HepG2 (cell line): Measurements from ENCODE around the gene TNS1. TPM values are rescaled to one million over a fixed set of nuclear protein-coding genes. Genes with fewer than 3 reads are reported as not detected.

Experiments
- ATAC-seq: fragments of 200-7000 bp; cut with Tn5 transposase; 3 replicates; pipeline ENCODE4 v1.9.1; 2020; ENCODE audit warnings: mild to moderate bottlenecking, moderate library complexity
- BruUV-seq: library from RNA; stranded (reverse); fragments of 400-500 nt; replicated peaks from 2 replicates; lab custom pipeline; 2021; lab: Mats Ljungman, UMichigan
- CTCF ChIA-PET: fragments of 300-600 bp; formaldehyde crosslinking; extraction: SDS; loops from one replicate; lab custom pipeline; 2021; ENCODE audit warnings: low total read pairs, inconsistent platforms, low intra/inter-chr PET ratio; lab: Yijun Ruan, JAX
- POLR2A ChIA-PET: fragments of 350-600 bp; sonication (Branson Sonifier 250); formaldehyde crosslinking; loops from one replicate; lab custom pipeline; 2020; ENCODE audit warnings: antibody characterized with exemption, inconsistent platforms; lab: Yijun Ruan, JAX
- DNase-seq: peaks from one replicate; pipeline ENCODE4 v3.0.0-alpha.2; 2015; ENCODE audit warnings: low spot score
- FAIRE-seq: peaks from 3 replicates; lab custom pipeline; 2011; peaks lifted over from hg19 to GRCh38; lab: Jason Lieb, UNC
- H2AFZ ChIP-seq: one replicate; pipeline ENCODE4 v1.6.1; 2011; ENCODE audit warnings: low read length, inconsistent platforms
- H3K27ac ChIP-seq: fragments of 300-600 bp; 3 replicates; pipeline ENCODE4 v1.8.0; 2011; ENCODE audit warnings: mixed run types, mild to moderate bottlenecking, mixed read lengths, low read length, inconsistent platforms; ENCODE audit not compliant: insufficient read depth; ENCODE audit errors: extremely low read length
- H3K27me3 ChIP-seq, 2 experiments: fragments of 200-600 bp in 1 of 2; 2 replicates in 1 of 2; 3 replicates in 1 of 2; pipeline versions ENCODE4 v1.6.0 to v1.8.0; 2011; ENCODE audit warnings: low read length in 2 of 2, mild to moderate bottlenecking in 2 of 2, moderate library complexity in 2 of 2, inconsistent platforms in 1 of 2; ENCODE audit not compliant: insufficient read depth in 2 of 2, control insufficient read depth in 1 of 2
- H3K36me3 ChIP-seq, 2 experiments: fragments of 200-600 bp in 1 of 2; replicated peaks in 1 of 2; 2 replicates in 1 of 2; 3 replicates in 1 of 2; pipeline versions ENCODE4 v1.5.1 to v1.8.0; 2011; ENCODE audit warnings: low read length in 2 of 2, inconsistent platforms in 1 of 2; ENCODE audit not compliant: insufficient read depth in 2 of 2, control insufficient read depth in 1 of 2
- H3K4me1 ChIP-seq: 2 replicates; pipeline ENCODE4 v1.5.1; 2012; ENCODE audit warnings: low read length, inconsistent platforms; ENCODE audit not compliant: insufficient read depth
- H3K4me2 ChIP-seq: 2 replicates; pipeline ENCODE4 v1.6.0; 2011; ENCODE audit warnings: low read depth, low read length, inconsistent platforms
- H3K4me3 ChIP-seq, 3 experiments: fragments of 200-600 bp in 1 of 3; sonication (generic), shearing (Covaris generic) in 1 of 3; replicated peaks in 1 of 3; 2 replicates each; pipeline ENCODE4 v1.5.1; 2011 to 2016; ENCODE audit warnings: low read length in 3 of 3, inconsistent platforms in 2 of 3, low read depth in 2 of 3, mild to moderate bottlenecking in 2 of 3, control low read depth in 1 of 3, mixed read lengths in 1 of 3; ENCODE audit not compliant: insufficient read depth in 1 of 3
- H3K79me2 ChIP-seq: one replicate; pipeline ENCODE4 v1.6.1; 2011; ENCODE audit warnings: low read length, inconsistent platforms; ENCODE audit not compliant: insufficient read depth
- H3K9ac ChIP-seq: 2 replicates; pipeline ENCODE4 v1.6.0; 2011; ENCODE audit warnings: mild to moderate bottlenecking, low read depth, low read length, inconsistent platforms; ENCODE audit not compliant: insufficient read depth
- H3K9me3 ChIP-seq: 2 replicates; pipeline ENCODE4 v1.5.1; 2012; ENCODE audit warnings: mild to moderate bottlenecking, low read length
- H4K20me1 ChIP-seq: 2 replicates; pipeline ENCODE4 v1.6.0; 2011; ENCODE audit warnings: inconsistent platforms, mild to moderate bottlenecking, low read length, moderate library complexity; ENCODE audit not compliant: insufficient read depth
- ARID5B ChIP-seq: IDR thresholded peaks from 2 replicates; pipeline ENCODE4 v1.4.0; 2020; ENCODE audit warnings: mild to moderate bottlenecking, missing genetic modification reagents
- PBX3 ChIP-seq: sonication (generic); formaldehyde crosslinking; IDR thresholded peaks from 2 replicates; pipeline ENCODE4 v1.8.1; 2023; ENCODE audit warnings: missing genetic modification reagents, inconsistent platforms, borderline replicate concordance
- SALL1 ChIP-seq: sonication (generic); formaldehyde crosslinking; IDR thresholded peaks from 2 replicates; pipeline ENCODE4 v1.8.0; 2022; ENCODE audit warnings: mild to moderate bottlenecking, missing genetic modification reagents
- SRSF4 ChIP-seq: fragments of 200-400 bp; formaldehyde crosslinking; IDR thresholded peaks from one replicate; pipeline ENCODE4 v1.6.1; 2018; ENCODE audit warnings: mild to moderate bottlenecking, low read depth, low read length, moderate library complexity; ENCODE audit not compliant: poor library complexity, severe bottlenecking
- ZBTB49 ChIP-seq: sonication (generic); formaldehyde crosslinking; IDR thresholded peaks from 2 replicates; pipeline ENCODE4 v1.4.0; 2020; ENCODE audit warnings: missing genetic modification reagents, borderline replicate concordance
- ZNF234 ChIP-seq: sonication (generic); formaldehyde crosslinking; conservative IDR thresholded peaks from 2 replicates; pipeline ENCODE4 v1.5.1; 2020; ENCODE audit warnings: mild to moderate bottlenecking, missing genetic modification reagents
- WGBS: methylation state at CpG from one replicate; pipeline ENCODE4 v1.1.6; 2017; ENCODE audit warnings: low lambda C conversion rate; 5-methylcytosine and 5-hydroxymethylcytosine counted together
- in situ Hi-C: cut with HindIII; loops from 2 replicates; pipeline ENCODE4 v1.10.0; 2017; ENCODE audit warnings: low pct_unique_long_range_greater_than_20kb; ENCODE audit not compliant: extremely low pct_ligation_motif_present
- intact Hi-C: fragments of 100-400 bp; cut with micrococcal nuclease; formaldehyde crosslinking; loops from one replicate; pipeline ENCODE4 v1.10.0; 2022; ENCODE audit not compliant: unreplicated experiment
- polyA plus RNA-seq, 8 experiments: library from polyadenylated mRNA; depleted of rRNA in 3 of 8; stranded (reverse) in 7 of 8; unstranded in 1 of 8; fragments of >200 nt; fragmentation: Illumina TruSeq in 4 of 8; extraction: Trizol in 4 of 8; gene quantifications; 2 replicates each; pipeline versions ENCODE4 v1.2.1 to v1.2.3, GENCODE V29; 2011 to 2016; ENCODE audit warnings: low read depth in 4 of 8, missing spikeins in 1 of 8, mixed read lengths in 1 of 8; ENCODE audit not compliant: insufficient read depth in 1 of 8
- total RNA-seq, 5 experiments: library from RNA; depleted of rRNA; stranded (reverse); fragments of >200 nt; fragmentation: Illumina TruSeq; extraction: Trizol; gene quantifications; 2 replicates each; pipeline ENCODE4 v1.2.3, GENCODE V29; 2016; ENCODE audit warnings: low read depth in 1 of 5

Gene TNS1
- total and polyA plus RNA-seq, 2 of the 13 experiments (the other 11 are each of a cell fraction or from before 2014, with no cell fraction given): 1.9 to 118 TPM

GRCh38 chr2:217946051-217946450 is 56.7 kb downstream of the TNS1 start (continued):
- TF ChIP-seq ARID5B (CRISPR knock-in tag): no peak
- no peak for TF ChIP-seq SALL1 (CRISPR knock-in tag)
- no peak for TF ChIP-seq SRSF4
- TF ChIP-seq ZBTB49 (CRISPR knock-in tag): no peak

DNA sequence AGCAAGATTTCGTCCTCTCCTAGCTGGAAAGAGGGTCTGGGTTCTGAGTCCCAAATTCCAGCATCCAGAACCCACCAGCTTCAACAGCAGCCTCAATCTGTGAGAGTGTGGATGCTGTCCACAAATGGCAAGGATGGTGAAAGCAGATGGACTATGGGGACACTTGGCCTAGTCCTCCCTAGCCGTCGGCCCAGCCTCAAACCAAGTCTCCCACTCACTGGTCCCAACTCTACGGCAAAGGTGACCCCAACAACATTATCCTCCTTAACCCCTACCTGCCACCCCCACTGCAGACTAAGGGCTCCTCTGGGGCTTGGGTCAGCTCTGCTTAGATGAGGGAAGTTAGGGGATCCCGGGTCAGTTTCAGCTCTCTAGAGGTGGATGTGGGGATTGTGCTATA is 57.3 kb downstream of the TNS1 start:
- Histone ChIP-seq H3K9ac (no peak overlapping the region), H3K79me2 (peaks cover 20% of the 10 kb centered on the region), H3K9me3 (no peaks in the 10 kb centered on the region), H3K4me1 (peaks cover 64% of the 10 kb centered on the region), H3K4me3 (no peak overlapping the region), H4K20me1 (peaks cover 10% of the 10 kb centered on the region; the same call in 1 of the 2 replicates), H3K27ac (no peak overlapping the region), H3K27me3 (peaks cover 8 to 57% of the 10 kb centered on the region in 2 experiments; a peak in 4 of 5 replicates), H2AFZ (no peak overlapping the region), H3K36me3 (no peaks in the 10 kb centered on the region), H3K4me2 (no peak overlapping the region)
- no peak for TF ChIP-seq PBX3 (CRISPR knock-in tag)
- no peak for TF ChIP-seq ZNF234 (CRISPR knock-in tag)
- DNase-seq: no peak
- in situ Hi-C loops (no loop called here), intact Hi-C loops (no loop called here)
- no peak for FAIRE-seq
- WGBS: 81% methylated on average over 4 of the region's 5 CpGs
- ATAC-seq: no peak
- ChIA-PET CTCF (no interaction called here), POLR2A (no interaction called here)
- no TSS peak for BruUV-seq
